NCI-H1930 (cell line): ENCODE results near the gene ARRDC2.

Experiments used
- DNase-seq, 2 experiments: peaks; one replicate each; lab custom pipeline; 2025; lab: John Stamatoyannopoulos, UW

The ARRDC2 gene

GRCh38 chr19:18058208-18059009 lies 50.4 kb downstream of the ARRDC2 start:
- DNase-seq: peak; percentile 25 to 39

GRCh38 chr19:18059297-18059696 lies 51.3 kb downstream of the ARRDC2 start:
- no peak for DNase-seq

GRCh38 chr19:18059902-18060301 lies 51.9 kb downstream of the ARRDC2 start:
- DNase-seq: no peak

GRCh38 chr19:18060472-18060871 lies 52.5 kb downstream of the ARRDC2 start:
- no peak for DNase-seq

- DNase-seq: no peak
Measured at GRCh38 chr19:18062028-18062427, 54.1 kb downstream of the ARRDC2 start.

- DNase-seq: no peak
Measured at GRCh38 chr19:18063463-18063862, 55.5 kb downstream of the ARRDC2 start.
